HepG2 (cell line): ENCODE results near the gene C12orf60. TPM values are rescaled to one million over a fixed set of nuclear protein-coding genes. Genes with fewer than 3 reads are reported as not detected.

Experiments used
- ARHGAP35 ChIP-seq: sonication (generic); formaldehyde crosslinking; IDR thresholded peaks from 2 replicates; pipeline ENCODE4 v1.9.0; 2022; ENCODE audit warnings: mild to moderate bottlenecking, inconsistent platforms, moderate library complexity, missing genetic modification reagents, borderline replicate concordance
- ATF2 ChIP-seq: sonication (generic); formaldehyde crosslinking; IDR thresholded peaks from 2 replicates; pipeline ENCODE4 v1.4.0; 2020; ENCODE audit warnings: missing genetic modification reagents
- BRF2 ChIP-seq: sonication (generic); formaldehyde crosslinking; IDR thresholded peaks from 2 replicates; pipeline ENCODE4 v1.8.1; 2022; ENCODE audit warnings: mild to moderate bottlenecking, missing genetic modification reagents
- DMAP1 ChIP-seq: IDR thresholded peaks from 2 replicates; pipeline ENCODE4 v1.6.1; 2016
- DPF2 ChIP-seq: sonication (generic); formaldehyde crosslinking; IDR thresholded peaks from 2 replicates; pipeline ENCODE4 v1.4.0; 2020; ENCODE audit warnings: mild to moderate bottlenecking, low read depth, missing genetic modification reagents, borderline replicate concordance
- HES4 ChIP-seq: sonication (generic); formaldehyde crosslinking; IDR thresholded peaks from 2 replicates; pipeline ENCODE4 v1.9.0; 2021; ENCODE audit warnings: mild to moderate bottlenecking, missing genetic modification reagents, borderline replicate concordance
- KAT2B ChIP-seq: fragments of 150-350 bp; IDR thresholded peaks from 2 replicates; pipeline ENCODE4 v1.6.1; 2014; ENCODE audit warnings: low read depth, low read length, borderline replicate concordance
- PPARG ChIP-seq: conservative IDR thresholded peaks from 2 replicates; pipeline ENCODE4 v1.6.1; 2016; ENCODE audit warnings: missing biosample characterization, missing genetic modification reagents
- SMAD9 ChIP-seq: sonication (generic); formaldehyde crosslinking; IDR thresholded peaks from 2 replicates; pipeline ENCODE4 v1.5.1; 2020; ENCODE audit warnings: mild to moderate bottlenecking, missing genetic modification reagents
- SP4 ChIP-seq: sonication (generic); formaldehyde crosslinking; IDR thresholded peaks from 2 replicates; pipeline ENCODE4 v1.8.1; 2023; ENCODE audit warnings: mild to moderate bottlenecking, missing genetic modification reagents
- TEF ChIP-seq: sonication (generic); formaldehyde crosslinking; IDR thresholded peaks from 2 replicates; pipeline ENCODE4 v1.5.0; 2020; ENCODE audit warnings: missing genetic modification reagents
- TOE1 ChIP-seq: sonication (generic); formaldehyde crosslinking; IDR thresholded peaks from 2 replicates; pipeline ENCODE4 v1.4.0; 2020; ENCODE audit warnings: mild to moderate bottlenecking, missing genetic modification reagents
- UBTF ChIP-seq: sonication (generic); formaldehyde crosslinking; IDR thresholded peaks from 2 replicates; pipeline ENCODE4 v1.4.0; 2020; ENCODE audit warnings: mild to moderate bottlenecking, missing genetic modification reagents
- ZFP36 ChIP-seq: fragments of 150-350 bp; IDR thresholded peaks from 2 replicates; pipeline ENCODE4 v1.6.1; 2018; ENCODE audit warnings: borderline replicate concordance, low read length, low read depth; ENCODE audit not compliant: partially characterized antibody
- ZNF230 ChIP-seq: sonication (generic); formaldehyde crosslinking; IDR thresholded peaks from 2 replicates; pipeline ENCODE4 v1.4.0; 2020; ENCODE audit warnings: mild to moderate bottlenecking, missing genetic modification reagents
- ZNF275 ChIP-seq: sonication (generic); formaldehyde crosslinking; IDR thresholded peaks from 2 replicates; pipeline ENCODE4 v1.8.0; 2022; ENCODE audit warnings: missing genetic modification reagents, mild to moderate bottlenecking, inconsistent platforms, borderline replicate concordance
- ZNF513 ChIP-seq: sonication (generic); formaldehyde crosslinking; conservative IDR thresholded peaks from 2 replicates; pipeline ENCODE4 v1.5.0; 2020; ENCODE audit warnings: missing genetic modification reagents
- polyA plus RNA-seq, 8 experiments: library from polyadenylated mRNA; depleted of rRNA in 3 of 8; stranded (reverse) in 7 of 8; unstranded in 1 of 8; fragments of >200 nt; fragmentation: Illumina TruSeq in 4 of 8; extraction: Trizol in 4 of 8; gene quantifications; 2 replicates each; pipeline versions ENCODE4 v1.2.1 to v1.2.3, GENCODE V29; 2011 to 2016; ENCODE audit warnings: low read depth in 4 of 8, missing spikeins in 1 of 8, mixed read lengths in 1 of 8; ENCODE audit not compliant: insufficient read depth in 1 of 8
- total RNA-seq, 5 experiments: library from RNA; depleted of rRNA; stranded (reverse); fragments of >200 nt; fragmentation: Illumina TruSeq; extraction: Trizol; gene quantifications; 2 replicates each; pipeline ENCODE4 v1.2.3, GENCODE V29; 2016; ENCODE audit warnings: low read depth in 1 of 5

Gene C12orf60
- total and polyA plus RNA-seq, 2 of the 13 experiments (the other 11 are each of a cell fraction or from before 2014, with no cell fraction given): 0.55 to 1.4 TPM

- peak; percentile 74; the same call in 1 of the 2 replicates for TF ChIP-seq ATF2 (CRISPR knock-in tag)
- no peak for TF ChIP-seq ZFP36
- TF ChIP-seq PPARG (CRISPR knock-in tag): peak; percentile 71
- no peak for TF ChIP-seq KAT2B
- TF ChIP-seq UBTF: peak; percentile 21; the same call in 1 of the 2 replicates
- no peak for TF ChIP-seq ZNF275 (CRISPR knock-in tag)
- TF ChIP-seq TEF (CRISPR knock-in tag): 0 out of 2 replicates have a peak, but pooled peaks have one; percentile 37
- no peak for TF ChIP-seq TOE1 (CRISPR knock-in tag)
- peak; percentile 64; the same call in 1 of the 2 replicates for TF ChIP-seq ARHGAP35 (CRISPR knock-in tag)
- peak; percentile 62; the same call in 1 of the 2 replicates for TF ChIP-seq SMAD9 (CRISPR knock-in tag)
- no peak for TF ChIP-seq ZNF513 (CRISPR knock-in tag)
- TF ChIP-seq BRF2 (CRISPR knock-in tag): peak; percentile 79; the same call in 1 of the 2 replicates
- TF ChIP-seq DMAP1: peak; percentile 62; the same call in 1 of the 2 replicates
- no peak for TF ChIP-seq ZNF230 (CRISPR knock-in tag)
- TF ChIP-seq DPF2 (CRISPR knock-in tag): no peak
- peak; percentile 37 for TF ChIP-seq SP4 (CRISPR knock-in tag)
- TF ChIP-seq HES4 (CRISPR knock-in tag): 0 out of 2 replicates have a peak, but pooled peaks have one; percentile 60
Measured at GRCh38 chr12:14770496-14771461, 32.7 kb upstream of the C12orf60 start (continued).
